Thyroid gland (tissue), 4 donors: ENCODE data around the gene PCDH8.

ENCODE experiments used
- CTCF ChIP-seq, 6 experiments: fragments of 200-600 bp in 3 of 6; fragments of 450-650 bp in 3 of 6; sonication (generic) in 3 of 6; IDR thresholded peaks; one replicate each; pipeline ENCODE4 v1.5.1; 2016 to 2019; ENCODE audit warnings: antibody characterized with exemption in 6 of 6, mild to moderate bottlenecking in 2 of 6, inconsistent platforms in 1 of 6, moderate library complexity in 1 of 6
- POLR2A ChIP-seq, 2 donors: fragments of 450-650 bp; IDR thresholded peaks; one replicate each; pipeline ENCODE4 v1.6.1; 2017; ENCODE audit warnings: antibody characterized with exemption in 2 of 2, mild to moderate bottlenecking in 2 of 2, moderate library complexity in 1 of 2

- no peak for TF ChIP-seq POLR2A (IDR thresholded peaks at IDR 0.05)
- TF ChIP-seq CTCF (IDR thresholded peaks at IDR 0.05) = no peak
These were observed 8.4 kb downstream of the PCDH8 start for GRCh38 chr13:52840066-52840465.
